Colon (tissue), 2 donors: Measurements from ENCODE around the gene SYT10.
"Not testable (repeated sequence)": the region's sequence is repeated elsewhere in the genome, so short reads cannot be mapped to it uniquely, and the experiment has no call there.

Experiments used
- FAIRE-seq: peaks from 2 replicates; lab custom pipeline; 2012; peaks lifted over from hg19 to GRCh38; lab: Jason Lieb, UNC
- donor health status: control.
- donor health status: control.

The SYT10 gene

DNA sequence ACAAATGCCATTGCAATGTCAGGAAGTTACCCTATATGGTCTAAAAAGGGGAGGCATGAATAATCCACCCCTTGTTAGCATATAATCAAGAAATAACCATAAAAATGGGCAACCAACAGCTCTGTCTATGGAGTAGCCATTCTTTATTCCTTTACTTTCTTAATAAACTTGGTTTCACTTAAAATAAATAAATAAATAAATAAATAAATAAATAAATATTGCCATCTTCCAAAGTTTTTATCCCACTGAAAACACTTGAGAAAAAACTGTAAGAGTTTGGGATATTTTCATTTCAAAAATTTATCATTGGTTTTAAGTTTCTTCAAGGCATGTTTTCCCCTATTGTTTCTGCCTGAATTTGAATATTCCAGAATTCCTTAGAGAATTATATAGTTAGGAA, 89.8 kb downstream of the SYT10 start:
- FAIRE-seq, result no peak

DNA sequence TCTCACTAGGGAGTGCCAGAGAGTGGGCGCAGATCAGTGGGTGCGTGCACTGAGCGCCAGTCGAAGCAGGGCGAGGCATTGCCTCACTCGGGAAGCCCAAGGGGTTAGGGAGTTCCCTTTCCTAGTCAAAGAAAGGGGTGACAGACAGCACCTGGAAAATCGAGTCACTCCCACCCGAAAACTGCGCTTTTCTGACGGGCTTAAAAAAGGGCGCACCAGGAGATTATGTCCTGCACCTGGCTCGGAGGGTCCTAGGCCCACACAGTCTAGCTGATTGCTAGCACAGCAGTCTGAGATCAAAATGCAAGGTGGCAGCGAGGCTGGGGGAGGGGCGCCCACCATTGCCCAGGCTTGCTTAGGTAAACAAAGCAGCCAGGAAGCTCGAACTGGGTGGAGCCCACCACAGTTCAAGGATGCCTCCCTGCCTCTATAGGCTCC, 107.6 kb downstream of the SYT10 start:
- FAIRE-seq, result not testable (repeated sequence)

DNA sequence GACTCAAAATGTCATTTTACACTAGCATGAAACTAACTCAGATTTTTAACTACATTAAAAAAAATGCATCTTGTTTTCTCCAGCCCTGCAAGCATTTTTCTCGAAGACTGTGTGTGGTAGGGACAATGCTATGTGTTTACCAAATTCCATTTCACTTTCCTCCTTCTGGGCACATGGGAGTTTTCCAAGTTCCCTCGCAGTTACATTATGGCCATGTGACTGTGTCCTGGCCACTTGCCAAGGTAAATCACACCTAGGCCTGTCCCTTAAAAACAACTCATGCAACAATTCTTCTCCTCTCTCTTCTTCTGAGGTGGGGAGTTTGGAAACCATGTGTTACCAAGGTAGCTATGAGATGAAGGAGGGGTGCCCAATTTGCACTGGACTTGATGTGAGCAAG, 108.7 kb downstream of the SYT10 start:
- FAIRE-seq, result no peak
